ENCODE measurements around the gene CHD5.

DNA sequence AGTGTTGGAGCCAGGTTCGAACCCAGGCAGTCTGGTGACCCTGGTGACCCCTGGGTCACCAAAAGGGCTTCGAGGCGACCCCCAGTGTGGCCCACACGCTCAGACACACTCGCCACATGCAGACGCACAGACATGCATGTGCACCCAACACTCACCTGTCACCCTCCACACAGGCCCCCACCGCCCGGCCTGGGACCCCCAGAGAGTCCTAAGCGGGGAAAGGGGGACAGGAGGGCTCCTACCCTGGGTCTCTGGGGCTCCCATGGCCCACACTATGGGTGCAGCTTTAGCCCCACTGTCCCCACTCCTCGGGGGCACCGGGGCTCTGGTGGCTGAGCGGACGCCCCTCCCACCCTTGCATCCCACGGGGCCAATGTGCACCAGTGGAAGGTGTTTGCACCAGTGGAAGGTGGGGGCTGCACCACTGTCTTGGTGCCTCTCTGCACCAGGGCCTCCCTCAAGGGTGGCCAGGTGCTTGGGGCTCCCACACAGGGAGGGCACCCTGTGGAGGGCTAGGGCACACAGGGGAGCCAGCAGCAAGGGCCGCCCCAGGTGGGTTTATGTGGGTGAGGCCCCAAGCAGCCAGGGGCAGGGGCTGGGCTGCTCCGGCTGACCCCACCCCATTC is 9.9 kb downstream of the CHD5 start:
- TF ChIP-seq, protein P1, sequence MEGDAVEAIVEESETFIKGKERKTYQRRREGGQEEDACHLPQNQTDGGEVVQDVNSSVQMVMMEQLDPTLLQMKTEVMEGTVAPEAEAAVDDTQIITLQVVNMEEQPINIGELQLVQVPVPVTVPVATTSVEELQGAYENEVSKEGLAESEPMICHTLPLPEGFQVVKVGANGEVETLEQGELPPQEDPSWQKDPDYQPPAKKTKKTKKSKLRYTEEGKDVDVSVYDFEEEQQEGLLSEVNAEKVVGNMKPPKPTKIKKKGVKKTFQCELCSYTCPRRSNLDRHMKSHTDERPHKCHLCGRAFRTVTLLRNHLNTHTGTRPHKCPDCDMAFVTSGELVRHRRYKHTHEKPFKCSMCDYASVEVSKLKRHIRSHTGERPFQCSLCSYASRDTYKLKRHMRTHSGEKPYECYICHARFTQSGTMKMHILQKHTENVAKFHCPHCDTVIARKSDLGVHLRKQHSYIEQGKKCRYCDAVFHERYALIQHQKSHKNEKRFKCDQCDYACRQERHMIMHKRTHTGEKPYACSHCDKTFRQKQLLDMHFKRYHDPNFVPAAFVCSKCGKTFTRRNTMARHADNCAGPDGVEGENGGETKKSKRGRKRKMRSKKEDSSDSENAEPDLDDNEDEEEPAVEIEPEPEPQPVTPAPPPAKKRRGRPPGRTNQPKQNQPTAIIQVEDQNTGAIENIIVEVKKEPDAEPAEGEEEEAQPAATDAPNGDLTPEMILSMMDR (IDR thresholded peaks at IDR 0.05) = no peak
- TF ChIP-seq POLR2AphosphoS5 (IDR thresholded peaks at IDR 0.05) = no peak
